NCI-H524 (cell line): ENCODE results near the gene CATSPER3.

Experiments
- DNase-seq, 2 experiments: peaks; one replicate each; lab custom pipeline; 2025; lab: John Stamatoyannopoulos, UW

CATSPER3 gene

DNA sequence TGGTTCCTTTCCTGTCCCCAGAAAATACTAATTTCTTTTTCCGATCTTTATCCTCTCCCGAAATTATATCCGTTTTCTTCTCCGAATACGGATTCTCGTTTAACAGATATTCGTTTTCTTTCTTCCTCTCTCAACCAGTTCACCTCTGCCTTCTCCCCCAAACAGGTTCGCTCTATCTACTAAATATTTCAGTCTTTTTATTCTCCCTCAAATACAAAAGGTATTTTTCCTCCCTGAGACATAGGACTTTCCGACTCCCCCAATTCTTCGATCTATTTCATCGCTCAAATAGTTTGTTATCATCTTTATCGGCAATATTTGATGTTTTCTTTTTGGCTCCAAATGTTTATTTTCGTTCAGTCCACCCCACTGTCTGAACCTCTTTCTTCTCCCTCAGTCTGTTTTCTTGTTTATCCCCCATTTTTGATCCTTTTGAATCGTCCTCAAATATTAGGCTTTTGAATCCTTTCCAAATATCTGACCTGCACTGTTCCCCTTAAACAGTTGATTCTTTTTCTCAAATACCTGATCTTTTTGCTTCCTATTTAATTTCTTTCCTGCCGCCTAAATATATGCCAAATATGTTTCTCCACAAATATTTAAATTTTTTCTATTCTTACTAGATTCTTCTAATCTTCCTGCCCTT lies 61.9 kb downstream of the CATSPER3 start:
- no peak for DNase-seq

DNA sequence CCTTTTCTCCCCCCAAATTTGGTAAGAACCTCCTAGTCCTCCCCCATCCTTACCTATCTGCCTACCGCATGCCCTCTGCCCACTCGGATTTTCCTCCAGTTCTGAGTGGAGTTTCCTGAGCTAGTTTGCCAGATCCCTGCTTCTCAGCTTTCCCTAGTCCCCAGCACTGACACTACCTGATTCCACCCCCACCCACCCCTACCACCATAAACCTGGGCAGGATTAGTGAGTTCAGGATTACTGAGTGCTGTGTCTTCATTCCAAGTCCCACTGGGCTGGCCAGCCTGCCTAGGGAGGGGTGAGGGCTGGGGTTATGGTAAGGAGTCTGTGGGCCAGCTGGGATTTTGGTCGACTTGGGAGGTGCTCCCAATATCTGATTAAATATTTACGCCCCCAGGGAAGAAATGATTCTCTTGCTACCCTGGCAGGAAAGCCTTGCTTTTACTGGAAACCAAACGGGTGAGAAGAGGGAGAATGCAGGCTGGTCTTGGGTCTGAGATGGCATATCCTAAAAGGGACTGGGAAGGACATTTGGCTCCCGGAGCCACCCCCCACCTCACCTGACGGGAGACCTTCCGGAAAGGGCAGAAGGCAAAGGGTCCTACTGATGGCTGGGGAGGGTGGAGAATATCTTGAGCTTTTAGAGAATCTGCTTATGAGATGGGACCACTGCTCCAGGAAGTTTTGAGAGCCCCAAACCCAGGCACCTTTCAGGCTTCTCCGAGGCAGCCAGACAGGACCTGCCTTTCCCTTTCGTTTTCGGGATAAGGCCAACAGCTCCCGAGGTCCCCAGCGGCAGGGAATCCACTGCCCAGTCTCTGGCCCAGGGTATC lies 62.6 kb downstream of the CATSPER3 start:
- DNase-seq: no peak

DNA sequence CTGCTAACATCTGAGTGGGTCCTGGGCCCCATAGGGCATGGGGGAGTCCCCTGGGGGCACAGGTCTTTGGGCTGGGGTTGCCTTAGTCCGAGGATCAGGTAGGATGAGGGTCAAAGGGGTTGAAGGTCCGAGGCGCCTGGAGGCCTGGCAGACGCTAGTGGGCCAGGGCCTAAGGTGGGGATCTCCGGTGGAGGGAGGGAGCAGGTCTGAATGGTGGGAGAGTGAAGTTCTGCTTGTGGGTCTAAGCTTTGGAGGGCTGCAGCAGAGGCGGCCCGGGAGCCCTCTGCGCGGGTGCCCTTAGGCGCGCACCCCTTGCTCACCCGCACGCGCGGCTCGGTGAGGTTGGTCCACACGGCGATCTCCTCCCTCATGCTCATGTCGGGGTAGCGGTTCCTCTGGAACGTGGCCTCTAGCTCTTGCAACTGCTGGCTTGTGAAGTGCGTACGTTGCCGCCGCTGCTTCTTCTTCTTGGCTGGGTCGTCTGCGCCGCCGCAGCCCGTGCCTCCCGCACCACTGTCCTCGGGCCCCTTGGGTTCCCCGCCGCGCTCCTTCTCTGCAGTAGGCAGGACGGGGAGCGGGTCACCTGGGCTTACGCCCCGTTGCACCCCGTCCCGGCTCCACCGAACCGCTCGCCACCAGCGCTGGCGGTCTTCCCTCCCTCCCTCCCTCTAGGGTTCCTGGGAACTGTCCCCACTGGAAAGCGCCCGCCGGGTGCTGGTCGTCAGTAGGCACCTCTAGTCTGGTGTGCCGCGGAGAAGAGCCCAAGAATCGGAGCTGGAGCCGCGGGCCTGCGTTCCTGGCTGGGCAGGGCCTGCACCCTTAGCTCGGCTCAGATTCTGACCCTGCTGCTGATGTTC lies 63.5 kb downstream of the CATSPER3 start:
- no peak for DNase-seq

DNA sequence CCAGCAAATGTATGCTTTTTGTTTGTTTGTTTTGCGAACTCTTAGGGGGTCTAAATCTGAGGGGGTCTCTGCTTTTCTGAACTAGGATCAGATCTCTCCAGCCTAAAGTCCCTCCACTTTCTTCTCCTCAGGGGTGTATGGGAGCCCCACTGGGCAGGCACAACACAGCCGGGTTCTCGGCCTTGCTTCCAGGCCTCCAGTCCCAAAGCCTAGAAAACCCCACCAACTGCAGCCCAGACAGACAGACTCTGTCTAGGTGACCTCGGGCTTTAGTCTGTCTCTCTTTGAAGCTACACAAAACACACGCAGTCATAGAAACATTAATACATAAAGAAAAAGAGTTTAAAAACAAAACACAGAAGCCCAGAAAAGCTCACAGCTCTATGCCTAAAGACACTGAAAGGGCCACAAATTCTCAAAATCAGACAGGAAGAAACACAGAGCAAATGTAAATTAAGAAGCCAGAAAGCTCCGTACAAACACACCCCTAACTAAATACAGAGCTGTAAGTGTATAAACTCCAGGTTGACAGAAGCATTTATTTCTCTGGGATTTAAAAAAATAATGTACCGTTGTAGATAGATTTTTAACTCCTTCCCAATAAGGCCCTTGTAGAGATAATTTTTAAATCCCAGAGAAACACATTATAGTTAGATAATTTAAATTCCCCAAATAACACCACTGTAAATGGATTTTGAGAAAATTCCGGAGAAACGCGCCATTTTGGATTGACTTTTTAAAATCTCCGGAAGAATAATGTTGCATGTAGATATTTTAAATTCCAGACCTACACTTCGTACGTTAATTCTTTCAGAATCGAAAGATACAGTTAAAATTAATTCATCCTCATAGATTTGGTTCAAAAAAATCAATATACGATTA lies 64.3 kb downstream of the CATSPER3 start:
- DNase-seq: no peak

DNA sequence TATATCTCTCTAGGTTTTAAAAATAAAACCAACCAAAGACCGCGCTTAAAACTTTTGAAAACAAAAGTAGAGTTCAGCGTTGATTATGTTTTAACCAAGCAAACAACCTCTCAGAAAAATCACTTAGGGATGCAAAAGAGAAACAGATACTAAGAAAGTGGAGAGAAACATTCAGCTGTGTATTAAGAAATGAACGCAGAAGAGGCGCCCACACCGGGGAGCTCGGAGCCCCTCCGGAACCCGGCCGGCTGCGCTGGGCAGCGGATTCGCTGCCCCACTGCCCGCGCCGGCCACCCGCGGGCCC lies 64.9 kb downstream of the CATSPER3 start:
- DNase-seq: no peak

DNA sequence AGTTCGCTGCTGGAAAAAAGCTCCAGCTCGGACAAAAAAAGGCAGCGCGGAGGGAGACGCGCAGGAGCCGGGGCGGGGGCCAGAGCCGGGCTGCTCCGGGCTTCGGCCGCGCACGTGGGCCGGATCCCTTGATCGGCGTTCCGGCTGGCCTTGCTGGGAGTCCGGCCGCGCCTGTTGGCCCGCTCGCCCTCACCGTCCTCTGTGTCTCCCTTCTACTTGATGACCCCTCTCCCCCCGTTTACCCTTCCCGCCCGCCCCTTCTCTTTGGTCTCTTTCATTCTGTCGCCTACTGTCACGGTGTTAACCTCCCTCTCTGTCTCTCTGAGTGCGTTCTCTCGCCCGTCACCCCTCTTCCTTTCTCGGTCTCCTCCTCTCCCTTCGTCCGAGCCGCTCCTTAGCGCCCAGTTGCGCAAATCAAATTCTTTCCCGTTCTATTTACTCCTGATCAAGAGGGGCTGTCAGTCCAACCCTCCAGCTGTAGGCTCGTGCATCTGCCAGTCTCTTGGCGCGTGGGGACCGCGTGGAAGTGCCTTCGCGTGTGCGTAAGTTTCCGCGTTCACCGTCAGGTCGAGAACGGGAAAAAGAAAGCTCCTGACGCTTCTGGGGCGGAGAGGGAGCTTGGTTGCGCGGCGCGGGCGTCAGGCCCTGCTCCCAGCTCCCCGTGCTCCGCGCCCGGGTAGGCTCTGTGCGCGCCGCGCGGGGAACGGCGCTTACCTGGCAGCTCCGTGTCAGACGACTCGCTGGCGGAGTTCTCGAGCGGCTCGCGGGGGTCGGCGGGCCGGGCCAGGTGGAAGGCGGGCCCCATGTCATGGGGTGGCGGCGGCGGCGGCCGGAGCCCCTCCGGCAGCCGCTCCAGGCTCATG lies 65.5 kb downstream of the CATSPER3 start:
- peak in 1 of 2 experiments; percentile 38 for DNase-seq

DNA sequence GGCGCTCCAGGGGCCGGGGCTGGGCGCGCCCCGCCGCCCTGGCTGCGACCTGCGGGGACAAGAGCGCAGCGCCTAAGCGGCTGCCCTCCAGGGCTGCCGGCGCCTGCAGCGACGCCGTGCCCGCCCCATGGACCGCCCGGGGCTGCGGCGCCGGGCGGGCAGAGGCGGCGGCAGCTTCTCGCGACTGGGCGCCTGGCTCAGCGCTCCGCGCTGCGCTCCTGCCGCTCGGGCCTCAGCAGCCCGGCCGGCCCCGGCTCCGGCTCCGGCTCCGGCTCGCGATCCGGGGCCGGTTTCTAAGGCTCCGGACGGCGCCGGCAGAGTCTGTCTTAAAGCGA lies 66.2 kb downstream of the CATSPER3 start, which contains the start of gene PITX1:
Gene PITX1, minus strand, starts transcription at position 328 of the 335 bp plus-strand sequence. CDS start 347 bp downstream, outside the sequence.
- DNase-seq: no peak

DNA sequence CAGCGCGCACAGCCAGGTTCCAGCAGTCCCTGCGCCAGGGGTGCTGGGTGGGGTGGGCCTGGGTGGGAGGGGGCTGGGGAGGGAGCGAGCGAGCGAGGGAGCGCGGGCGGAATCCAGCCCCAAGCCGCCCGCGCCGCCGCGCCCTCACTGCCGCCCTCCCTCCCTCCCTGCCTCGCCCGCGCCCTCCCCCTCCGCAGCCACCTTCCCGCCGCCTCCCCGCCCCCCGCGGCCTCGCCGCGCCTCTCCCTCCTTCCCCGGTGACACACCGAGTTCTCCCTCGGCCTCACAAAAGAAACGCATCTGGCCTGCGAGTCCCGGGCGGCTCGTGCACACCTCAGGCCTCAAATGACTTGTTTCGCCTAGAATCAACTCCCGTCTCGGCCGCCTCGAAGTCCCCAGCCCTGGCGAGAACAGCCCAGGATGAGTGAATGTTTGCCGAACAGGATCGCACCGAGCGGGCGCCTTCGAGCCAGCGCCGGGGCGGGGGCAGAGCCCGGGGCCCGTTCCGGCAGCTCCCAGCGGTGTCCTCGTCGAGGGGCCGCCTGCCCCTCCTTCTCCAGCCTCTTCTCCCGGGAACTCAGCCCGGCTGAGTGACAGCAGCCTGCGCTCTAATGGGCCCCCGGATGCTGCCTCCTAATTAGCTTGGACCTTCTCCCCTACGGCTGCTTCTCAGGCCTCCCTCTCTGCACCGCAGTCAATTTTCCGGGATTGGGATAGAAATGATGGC lies 66.7 kb downstream of the CATSPER3 start:
- peak; percentile 33 to 69 for DNase-seq

DNA sequence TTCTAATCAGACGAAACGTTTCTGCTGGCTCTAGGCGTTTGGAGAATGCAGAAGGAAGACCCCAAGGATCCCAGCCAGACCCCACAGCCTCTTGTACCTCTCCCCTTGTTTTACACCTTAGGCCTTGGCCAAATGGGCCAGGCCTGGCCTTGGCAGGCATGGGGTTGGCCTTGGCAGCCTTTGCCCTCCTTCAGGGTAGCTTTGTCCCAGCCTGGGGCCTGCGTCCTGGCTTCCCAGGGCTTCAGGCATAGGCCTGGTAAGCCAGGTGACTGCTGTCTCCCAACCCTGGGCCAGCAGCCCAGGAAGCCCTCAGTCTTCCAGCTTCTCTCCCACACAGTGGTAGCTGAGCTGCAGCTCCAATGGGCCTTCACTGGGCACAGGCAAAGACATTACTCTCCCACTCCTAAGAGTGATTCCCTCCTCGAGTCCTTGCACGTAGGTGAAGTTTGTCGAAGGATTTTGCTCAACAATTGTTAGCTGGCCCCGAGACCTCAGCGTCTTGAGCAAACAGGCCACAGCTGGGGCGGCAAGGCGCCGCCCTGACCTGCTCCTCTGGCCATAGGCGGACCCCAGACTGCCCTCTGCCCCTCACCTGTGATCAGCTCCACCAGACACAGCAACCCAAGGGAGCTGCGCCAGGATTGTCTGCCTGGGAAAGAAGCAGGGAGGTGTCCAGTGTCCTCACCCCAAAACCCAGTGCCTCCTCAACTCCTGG lies 67.4 kb downstream of the CATSPER3 start:
- peak in 1 of 2 experiments; percentile 16 for DNase-seq

DNA sequence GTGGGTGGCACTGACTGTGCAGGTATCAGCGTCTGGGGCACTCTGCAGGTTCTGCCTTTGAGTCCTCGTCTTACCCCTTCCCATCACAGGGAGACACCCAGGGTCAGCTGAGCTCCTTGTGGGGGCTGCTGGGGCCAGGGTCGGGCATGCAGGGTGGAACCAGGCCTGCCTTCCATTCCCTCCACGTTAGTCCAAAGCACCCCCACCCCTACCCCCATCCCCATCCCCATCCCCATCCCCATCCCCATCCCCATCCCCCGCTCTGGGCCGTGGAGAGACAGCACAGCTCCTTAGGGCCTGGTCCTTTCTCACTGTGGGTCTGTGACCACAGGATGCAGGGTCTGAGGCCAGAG lies 67.9 kb downstream of the CATSPER3 start:
- DNase-seq: no peak

DNA sequence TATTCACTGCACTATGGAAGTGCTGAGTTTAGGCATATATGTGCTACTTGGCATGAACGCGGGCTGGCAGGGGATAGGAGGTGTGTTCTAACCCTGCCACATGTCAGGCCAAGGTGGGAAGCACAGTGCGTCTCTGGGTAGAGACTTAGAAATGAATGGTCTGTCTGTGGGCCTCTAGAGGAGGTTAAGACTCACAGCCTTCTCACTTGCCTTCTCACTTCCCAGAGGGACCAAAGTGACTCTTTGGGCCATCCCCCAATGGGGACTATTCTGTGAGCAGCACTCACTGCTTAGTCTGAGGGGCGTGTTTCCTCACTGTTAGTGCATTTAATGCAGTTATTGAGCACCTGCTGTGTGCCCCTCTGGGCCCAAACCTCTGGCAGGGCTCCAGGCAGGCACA lies 68.7 kb downstream of the CATSPER3 start:
- DNase-seq: no peak

DNA sequence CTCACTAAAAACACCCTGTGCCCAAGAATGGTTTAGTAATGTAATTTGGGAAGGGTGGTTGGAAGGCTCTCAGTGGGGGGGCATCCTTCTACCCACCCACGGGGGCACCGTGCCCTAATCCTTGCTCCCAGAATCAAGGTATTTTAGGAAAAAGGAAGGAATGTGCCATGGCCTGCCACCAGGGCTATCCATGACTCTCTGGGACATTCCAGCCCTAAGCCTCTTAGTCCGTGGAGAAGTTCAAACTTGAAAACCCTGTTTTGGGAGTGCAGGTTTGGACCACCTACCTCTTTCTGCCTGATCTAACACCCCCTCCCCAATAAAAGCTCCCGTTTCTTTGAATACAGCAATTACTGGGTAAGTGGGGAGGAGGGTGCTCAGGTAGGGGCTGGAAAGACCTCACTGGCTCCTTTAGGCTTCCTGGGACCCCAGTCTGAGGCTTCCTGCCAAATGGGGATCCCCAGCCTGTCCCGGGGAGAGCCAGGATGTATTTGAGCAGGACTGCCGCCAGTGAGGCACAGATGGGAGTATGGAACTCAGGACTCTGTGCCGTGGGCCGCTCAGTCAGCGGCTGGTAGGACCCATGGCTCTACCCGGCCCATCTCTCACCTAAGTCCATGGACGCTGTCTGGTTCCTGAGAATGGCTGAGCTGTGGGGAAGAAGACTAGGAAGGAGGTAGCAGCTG lies 70.0 kb downstream of the CATSPER3 start:
- DNase-seq: no peak

DNA sequence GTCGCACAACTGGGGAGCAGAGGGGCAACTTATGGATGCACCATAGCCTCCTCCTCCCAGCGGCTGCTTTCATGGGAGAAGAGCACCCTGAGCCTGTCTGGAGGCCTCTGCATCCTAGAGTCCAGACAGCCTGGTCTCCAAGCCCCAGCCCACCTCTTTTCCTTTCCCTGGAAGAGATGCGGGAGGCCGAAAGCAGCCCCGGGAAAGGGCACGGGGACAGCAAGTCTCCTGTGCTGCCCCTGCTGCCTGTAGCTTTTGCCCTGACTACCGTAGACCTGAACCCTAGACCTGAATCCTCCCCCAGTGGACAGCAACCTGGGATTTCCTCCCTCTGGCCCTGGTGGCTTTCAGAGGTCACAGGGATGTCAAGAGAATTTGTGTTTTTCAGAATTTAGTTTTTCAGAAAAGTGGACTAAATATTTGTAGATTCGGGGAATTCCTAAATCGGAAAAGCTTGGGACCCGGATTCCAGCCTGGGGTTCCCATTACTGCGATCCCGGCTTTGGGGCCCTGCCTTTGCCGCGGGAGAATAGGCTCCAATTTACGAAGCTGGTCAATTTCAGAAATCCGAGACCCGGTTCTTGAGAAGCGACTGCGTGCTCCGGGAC lies 70.6 kb downstream of the CATSPER3 start:
- no peak for DNase-seq

DNA sequence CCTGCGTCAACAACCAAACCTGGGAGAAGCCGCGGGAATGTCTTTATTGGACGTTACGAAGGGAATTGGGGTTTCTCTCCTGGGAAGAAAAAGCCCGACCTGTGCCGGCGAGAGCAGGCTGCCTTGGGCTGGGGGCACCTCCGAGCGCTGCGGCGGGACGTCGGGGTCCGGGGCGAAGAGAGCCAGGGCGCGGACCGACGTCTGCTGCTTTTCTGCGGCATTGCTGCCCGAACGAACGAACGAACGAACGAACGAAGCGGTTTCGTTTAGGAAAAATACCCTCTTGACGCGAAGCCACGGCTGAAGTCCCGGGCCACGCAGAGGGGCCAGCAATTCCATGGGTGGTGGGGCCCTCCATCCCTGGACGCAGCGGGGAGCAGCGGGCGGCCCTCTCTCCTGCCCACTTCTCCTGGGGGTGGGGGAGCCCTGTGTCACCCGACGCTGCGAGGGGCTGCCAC lies 71.1 kb downstream of the CATSPER3 start:
- no peak for DNase-seq

DNA sequence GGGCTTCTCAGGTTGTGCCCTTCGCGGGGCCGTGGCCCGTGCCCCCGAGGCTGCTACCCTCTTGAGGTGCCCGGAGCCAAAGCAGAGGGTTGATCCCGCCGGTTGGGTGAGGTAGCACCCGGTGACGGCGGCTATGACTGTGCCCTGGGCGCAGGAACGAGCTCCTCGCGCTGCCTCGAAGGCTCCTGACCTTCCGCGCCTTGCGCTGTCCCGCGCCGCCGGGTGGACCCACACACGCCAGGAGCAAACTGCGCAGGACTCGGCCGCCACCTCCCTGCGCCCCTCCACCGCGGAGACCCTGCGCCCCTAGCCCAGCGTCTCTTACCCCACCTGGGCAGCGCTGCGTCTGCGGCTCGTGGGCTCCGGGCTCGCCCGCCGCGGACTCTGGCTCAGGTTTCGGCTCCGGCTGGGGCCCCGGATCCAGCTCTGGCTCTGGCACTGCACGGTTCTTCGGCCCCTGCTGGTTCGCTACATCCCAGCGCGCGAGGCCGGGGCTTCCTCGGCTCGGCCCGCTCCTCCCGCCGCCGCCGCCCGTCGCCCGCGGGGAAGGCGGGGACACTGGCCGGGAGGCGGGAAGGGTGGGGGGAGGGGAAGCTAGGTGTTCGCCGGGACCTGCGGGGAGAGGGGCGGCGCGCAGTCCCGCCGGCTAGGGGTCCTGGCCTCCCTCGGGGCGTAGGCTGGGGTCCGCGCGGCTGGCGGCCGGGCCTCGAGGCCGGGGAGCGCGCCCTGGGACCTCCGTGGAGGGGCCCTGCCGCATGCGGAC lies 71.7 kb downstream of the CATSPER3 start:
- DNase-seq: peak in 1 of 2 experiments; percentile 9

DNA sequence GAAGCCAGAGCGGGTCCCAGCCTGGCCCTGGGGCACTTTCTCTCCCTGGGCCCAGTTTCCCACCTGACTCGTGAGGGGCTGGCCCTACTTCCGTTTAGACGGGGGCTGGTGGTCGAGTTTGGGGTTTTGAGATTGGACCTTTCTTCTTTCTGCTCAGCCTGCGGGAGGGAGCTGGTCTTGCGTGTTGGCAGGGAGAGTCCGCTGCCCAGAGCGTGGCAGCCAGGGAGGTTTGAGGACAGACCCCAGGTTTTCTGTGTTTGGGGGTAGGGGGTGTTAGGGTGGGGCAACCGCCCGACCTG lies 72.3 kb downstream of the CATSPER3 start:
- DNase-seq: no peak

DNA sequence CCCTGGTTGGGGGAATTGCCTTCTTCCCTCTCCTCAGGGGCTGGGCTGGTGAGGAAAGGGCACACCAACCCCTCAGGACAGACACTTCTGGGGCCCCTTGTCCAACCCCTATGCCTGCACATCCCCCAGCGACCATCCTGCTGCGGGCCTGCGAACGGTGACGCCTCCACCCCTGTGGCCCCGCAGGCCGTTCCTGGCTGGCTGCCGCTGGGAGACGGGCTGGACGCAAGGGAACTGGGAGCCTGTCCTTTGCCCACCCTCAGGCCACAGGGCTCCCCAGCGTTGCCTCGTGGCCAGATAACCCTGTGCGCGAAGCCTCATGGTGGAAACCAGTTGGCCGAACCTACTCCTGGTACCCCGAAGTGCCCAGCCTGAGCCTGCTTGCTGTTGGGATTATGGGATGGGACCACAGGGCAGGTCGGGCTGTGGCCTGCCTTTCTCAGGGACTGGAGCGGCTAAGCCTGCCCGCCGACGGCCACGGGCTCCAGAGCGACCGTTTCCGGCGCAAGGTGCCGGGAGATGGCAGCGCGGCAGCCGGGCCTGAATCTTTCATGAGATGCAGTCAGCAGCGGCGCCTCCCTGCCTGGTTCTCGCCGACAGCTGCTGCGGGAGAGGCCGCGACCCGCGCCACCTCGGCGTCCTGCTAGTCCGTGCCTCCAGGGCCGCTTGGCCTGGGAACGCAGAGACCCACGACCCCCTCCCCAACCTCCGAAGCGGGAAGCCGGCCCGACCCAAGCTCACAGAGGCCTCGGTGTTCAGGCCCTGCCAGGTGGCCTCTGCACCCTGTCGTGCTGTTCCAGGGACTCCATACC lies 72.8 kb downstream of the CATSPER3 start:
- DNase-seq: no peak
